Cerebellar nuclear complex (tissue), 1 donor: ENCODE results near the gene ADAMTS17.

Experiments used
- DNase-seq, 2 experiments: peaks; one replicate each; lab custom pipeline; 2025; lab: John Stamatoyannopoulos, UW

Gene ADAMTS17

DNA sequence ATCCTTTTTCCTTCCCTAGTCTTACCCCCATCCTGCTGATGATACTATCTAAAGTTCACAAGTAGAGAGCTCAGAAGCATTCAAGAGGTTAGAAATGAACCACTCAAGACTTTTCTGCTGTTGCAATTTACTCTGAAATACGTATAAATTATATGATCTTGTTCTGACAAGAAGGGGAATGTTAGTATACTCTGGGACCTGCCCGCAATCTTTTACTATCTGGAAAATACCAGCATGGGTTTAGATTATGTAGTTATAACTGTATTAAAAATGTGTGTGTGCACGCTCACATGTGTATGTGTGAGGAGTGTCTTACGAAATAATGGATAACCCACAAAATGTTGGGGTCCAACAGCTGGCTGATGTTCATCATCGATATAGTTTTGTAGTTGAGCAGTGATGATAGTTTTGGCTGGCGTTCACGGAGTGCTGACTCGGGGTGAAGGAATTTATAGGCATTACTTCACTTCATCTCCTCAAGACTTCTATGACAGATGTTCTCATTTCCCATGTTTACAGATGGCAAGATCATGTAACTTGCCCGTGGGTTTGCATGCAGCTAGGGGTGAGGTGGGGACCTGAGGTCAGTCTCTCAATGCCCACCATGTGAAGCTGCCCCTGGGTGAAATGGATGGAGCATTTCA lies 311.1 kb downstream of the ADAMTS17 start:
- DNase-seq: no peak

DNA sequence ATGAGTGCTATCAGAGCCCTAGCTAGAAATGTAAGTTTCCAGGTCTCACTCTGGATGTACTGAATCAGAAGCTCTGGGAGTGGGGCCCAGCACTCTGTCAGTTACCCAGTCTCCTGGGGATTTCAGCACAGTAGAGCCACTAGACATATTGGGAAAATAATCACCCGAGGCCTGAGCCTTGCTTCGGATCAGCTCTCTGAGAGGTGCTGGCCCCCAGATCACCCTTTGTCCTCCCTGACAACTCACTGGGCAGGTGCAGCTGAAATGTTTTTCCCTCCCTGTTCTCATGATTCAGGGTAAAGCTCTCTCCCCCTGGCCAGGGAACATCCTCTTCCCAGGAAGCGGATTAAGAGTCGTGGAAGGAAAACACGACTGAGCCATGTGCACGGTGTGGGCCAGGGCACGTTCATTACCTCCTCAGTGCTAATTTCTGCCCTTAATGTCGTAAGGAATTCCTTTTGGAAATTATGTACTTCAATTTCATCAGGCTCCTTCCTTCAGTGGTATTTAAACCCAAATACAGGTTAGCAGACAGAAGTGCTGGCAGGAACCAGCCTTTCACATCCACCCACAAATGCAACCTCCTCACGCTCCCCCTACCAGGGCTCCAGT lies 311.8 kb downstream of the ADAMTS17 start:
- no peak for DNase-seq

DNA sequence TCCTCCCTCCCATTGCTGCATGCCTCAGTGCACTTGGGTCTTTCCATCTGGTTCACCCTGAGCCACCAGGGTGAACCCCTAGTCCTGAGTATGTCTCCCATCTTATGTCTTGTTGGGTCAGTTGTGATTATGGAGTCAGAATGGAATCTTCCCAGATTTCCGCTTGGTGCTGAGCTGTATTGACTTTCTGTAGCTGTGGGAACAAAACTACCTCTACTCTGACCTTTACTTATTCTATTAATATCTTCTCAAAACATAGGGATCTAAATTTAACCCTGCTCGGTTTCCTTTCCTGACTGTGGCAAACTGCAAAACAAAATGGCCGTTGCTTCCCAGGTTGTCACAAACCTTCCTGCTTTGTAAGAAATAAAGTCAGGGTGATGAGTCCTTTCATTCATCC lies 312.7 kb downstream of the ADAMTS17 start:
- no peak for DNase-seq

DNA sequence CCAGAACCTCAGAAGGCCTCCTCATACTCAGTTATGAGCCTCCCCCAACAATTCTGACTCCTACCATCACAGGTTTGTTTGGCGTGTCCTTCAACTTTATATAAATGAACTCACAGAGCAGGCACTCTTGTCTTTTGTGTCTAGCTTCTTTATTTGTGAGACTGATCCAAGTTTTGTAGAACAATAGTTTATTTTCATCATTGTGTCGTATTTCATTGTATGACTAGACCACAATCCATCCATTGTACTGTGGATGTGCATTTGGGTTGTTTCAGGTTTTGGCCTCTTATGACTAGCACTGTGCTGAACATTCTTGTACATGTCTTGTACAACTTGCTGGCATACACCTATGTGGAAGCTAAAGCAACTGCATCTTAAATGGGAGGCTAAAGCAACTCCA lies 315.7 kb downstream of the ADAMTS17 start:
- DNase-seq: no peak

GRCh38 chr15:100022806-100023205 lies 319.0 kb downstream of the ADAMTS17 start:
- DNase-seq: no peak

DNA sequence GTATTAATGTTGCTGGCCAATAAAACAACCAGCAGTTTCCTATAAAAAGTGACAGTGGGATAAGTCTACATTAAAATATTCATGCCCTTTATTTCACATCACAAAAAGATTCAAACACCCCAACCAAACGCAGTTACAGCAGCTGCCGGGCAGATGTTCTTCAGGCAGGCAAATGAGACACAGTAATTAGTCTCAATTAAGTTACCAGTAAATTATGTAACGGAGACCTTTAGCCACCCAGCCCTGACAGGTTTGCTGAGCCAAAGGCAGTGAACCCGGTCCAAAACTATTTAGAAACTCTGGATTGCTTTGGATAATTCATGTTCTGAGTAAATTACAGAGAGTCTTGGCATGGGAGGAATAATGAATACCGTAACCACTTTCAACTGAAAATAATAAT lies 319.4 kb downstream of the ADAMTS17 start:
- DNase-seq: no peak

- no peak for DNase-seq
These were observed 320.1 kb downstream of the ADAMTS17 start for GRCh38 chr15:100021653-100022052.

GRCh38 chr15:100020614-100021013 lies 321.2 kb downstream of the ADAMTS17 start:
- DNase-seq: no peak

DNA sequence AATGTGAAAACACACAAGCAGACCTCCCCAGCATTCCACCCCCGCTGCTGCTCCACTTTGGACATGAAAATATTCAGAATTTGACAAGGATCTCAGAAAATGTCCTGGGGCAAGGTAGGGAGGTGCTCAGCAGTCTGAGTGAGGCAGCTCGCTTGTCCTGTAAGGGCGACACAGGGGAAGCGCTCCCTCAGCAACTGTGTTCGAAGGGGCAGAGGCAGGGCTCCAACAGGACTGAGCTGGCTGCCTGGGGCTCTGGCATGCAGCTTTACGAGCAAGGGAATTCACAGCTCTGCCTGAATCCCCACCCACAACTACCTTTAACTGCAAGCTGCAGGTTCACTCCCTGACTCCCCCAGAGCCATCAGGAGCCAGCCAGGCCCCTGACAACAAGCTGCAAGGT lies 321.6 kb downstream of the ADAMTS17 start:
- DNase-seq: no peak

DNA sequence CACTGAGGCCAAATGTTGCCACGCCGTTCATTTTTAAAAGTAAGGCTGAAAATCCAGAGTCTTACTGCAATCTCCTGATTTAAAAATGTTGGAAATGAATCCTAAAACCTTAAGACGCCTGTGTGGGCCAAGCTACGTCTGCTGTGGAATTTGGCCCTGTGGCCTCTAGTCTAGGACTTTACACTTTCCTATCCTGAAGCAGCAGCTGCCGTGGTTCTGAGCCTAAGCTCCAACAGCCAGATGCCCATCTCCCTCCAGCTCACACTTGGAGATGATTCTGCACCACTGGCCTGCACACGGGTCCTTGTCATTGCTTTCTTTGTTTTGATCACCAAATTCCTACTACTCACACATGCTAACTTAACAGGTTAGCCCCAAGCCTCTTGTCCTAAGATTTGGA lies 322.2 kb downstream of the ADAMTS17 start:
- no peak for DNase-seq

DNA sequence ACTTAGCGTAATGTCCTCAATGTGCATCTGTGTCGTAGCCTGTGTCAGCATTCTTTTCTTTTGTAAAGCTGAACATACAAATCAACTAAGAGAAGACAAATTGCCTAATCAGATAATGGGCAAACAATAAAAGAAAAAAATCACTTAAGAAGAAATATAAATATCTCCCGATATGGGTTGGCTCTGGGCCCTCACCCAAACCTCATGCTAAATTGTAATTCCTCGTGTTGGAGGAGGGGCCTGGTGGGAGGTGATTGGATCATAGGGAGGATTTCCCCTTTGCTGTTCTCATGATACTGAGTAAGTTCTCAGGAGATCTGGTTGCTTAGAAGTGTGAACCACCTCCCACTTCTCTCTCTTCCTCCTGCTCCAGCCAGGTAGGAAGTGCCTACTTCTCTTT lies 323.6 kb downstream of the ADAMTS17 start:
- DNase-seq: no peak

- DNase-seq: no peak
These were observed 324.6 kb downstream of the ADAMTS17 start for GRCh38 chr15:100017140-100017539.

DNA sequence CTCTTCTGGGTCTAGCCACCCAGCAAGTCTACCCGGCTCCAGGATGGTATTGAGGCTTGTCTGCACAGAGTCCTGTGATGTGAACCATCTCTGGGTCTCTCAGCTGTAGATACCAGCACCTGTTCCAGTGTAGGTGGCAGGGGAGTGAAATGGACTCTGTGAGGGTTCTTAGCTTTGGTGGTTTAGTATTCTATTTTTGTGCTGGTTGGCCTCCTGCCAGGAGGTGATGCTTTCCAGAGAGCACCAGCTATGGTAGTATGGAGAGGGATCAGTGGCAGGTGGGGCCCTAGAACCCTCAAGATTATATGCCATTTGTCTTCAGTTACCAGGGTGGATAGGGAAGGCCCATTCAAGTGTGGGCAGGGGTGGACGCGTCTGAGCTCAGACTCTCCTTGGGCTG lies 325.1 kb downstream of the ADAMTS17 start:
- DNase-seq: no peak

DNA sequence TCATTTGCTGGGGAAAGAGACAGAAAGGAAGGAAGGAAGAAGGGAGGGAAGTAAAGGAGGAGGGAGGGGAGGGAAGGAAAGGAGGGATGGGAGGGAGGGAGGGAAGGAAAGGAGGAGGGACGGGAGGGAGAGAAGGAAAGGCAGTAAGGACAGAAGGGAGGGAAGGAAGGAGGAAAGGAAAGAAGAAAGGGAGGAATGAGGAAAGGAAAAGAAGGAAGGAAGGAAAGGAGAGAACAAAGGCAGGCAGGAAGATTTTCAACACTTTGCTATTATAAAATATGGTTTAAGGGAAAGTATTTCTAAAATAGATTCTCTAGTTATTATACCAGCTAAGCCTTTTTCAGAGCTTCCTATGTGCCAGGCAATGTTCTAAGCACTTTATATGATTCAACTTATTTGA lies 330.5 kb downstream of the ADAMTS17 start:
- DNase-seq: no peak

DNA sequence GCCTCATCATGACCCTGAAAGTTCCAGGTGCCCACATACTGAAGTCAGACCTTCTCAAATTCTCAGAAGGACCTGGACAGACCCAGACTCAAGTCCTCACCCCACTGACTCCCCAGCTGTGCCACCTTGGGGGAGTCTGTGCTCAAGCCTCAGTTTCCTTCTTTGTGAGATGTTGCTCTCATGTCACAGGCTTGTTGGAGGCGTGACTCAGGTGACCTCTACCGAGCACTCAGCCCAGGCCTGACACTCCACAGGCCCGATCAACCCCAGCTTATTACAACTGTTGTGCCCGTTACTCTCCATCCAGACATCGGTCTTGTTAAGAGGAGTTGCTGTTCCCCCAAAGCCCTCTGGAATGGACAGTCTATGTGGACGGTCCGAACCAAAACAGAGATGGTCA lies 332.4 kb downstream of the ADAMTS17 start:
- no peak for DNase-seq

DNA sequence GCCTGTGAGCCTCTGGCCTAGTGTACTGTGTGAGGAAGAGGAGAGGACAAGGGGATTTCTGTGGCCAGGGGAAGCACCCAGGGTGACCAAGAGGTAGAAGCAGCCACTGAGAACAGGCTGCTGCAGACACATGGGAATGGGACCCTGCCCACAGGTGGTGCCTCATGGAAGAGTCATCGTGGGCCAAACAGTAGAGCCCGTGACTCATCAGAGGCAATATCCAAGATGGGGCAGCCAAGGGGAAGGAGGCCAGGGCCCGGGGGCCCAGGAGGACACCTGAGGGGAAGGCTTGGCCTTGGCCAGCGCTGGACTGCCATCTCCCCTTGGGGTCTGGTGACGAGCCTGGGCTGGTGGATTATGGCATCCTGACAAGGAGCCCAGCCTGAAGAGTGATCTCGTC lies 333.5 kb downstream of the ADAMTS17 start:
- no peak for DNase-seq

DNA sequence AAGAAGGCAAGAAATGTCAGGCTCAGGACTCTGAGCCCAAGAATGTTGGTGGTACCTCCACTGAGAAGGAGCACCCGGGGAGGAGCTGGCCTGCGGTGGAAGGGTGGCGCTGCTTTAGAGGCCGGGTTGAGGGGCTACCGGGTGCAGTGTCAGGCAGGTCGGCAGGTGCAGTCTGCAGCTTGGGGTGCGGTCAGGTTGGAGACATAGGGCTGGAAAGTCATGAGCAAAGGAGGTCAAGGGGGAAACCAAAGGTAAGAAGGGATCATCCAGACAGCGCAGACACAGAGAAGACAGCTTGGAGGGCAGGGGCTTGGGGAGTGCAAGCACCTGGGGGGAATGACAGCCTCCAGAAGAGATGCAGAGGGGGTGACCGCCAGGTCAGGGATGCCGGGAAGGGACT lies 334.2 kb downstream of the ADAMTS17 start:
- DNase-seq: no peak

DNA sequence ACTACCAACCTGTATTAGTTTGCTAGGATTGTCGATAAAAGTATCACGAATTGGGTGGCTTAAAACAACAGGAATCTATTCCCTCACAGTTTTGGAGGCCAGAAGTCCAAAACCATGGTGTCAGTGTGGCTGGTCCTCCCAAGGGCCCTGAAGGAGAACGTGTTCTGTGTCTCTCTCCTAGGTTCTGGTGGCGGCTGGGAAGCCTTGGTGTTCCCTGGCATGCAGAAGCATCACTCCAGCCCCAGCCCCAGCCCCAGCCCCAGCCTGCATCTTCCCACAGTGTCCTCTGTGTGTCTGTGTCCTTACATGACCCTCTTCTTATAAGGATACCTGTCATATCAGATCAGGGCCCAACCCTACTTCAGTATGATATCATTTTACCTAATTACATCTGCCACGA lies 336.1 kb downstream of the ADAMTS17 start:
- DNase-seq: no peak

GRCh38 chr15:100005013-100005412 lies 336.8 kb downstream of the ADAMTS17 start:
- no peak for DNase-seq

DNA sequence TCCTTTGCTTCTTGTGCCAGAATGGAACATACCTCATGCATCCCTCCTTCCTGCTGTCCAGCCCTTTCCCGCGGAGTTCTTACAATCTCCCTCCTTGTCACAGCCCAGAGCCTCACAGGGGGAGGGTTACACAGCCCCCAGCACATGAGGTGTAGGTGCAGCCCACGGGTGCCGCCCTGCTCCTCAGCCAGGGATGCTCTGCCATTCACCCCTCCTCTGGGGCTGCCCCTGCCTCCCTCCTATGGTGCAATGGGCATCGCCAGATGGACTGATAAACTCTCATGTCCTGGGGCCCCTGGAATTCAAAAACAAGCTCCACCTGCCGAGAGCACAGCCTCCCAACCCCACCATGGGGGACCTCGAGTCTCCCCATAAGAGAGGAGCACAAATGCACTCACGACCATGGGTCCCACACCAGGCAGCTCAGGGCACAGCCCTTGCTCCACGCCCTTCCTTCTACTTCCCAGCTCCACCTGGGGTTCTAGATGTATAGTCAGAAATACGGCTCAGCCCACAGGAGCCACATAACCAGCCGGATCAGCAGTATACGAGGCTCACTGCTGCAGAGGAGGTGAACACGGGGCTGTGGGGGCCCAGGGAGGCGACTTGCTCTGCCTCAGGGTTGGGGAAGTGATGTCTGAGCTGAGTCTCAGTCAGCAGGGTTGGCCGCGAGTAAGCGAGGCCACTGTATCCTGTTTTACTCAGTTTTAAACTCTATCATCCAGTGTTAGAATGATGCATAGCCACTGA lies 338.8 kb downstream of the ADAMTS17 start:
- DNase-seq: no peak

GRCh38 chr15:100002086-100002620 lies 339.6 kb downstream of the ADAMTS17 start:
- no peak for DNase-seq

DNA sequence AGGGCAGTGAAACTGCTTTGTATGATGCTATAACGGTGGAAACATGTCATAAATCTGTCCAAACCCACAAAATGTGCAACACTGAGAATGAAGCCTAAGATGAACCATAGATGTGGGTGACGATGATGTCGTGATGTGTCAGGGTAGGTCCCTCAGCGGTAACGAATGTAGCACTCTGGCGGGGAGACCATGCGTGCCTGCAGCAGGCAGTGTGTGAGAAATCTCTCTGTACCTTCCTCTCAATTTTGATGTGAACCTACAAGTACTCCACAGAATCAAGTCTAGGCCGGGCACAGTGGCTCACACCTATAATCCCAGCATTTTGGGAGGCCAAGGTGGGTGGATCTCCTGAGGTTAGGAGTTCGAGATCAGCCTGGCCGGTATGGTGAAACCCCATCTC lies 340.4 kb downstream of the ADAMTS17 start:
- DNase-seq: no peak
